A673 (cell line): ENCODE data around the gene TMEM121B.

Experiments used
- EZH2 ChIP-seq: fragments of 200-600 bp; sonication (generic); IDR thresholded peaks from 2 replicates; pipeline ENCODE4 v1.6.1; 2017; ENCODE audit warnings: borderline replicate concordance, low read depth, mild to moderate bottlenecking, mixed read lengths, antibody characterized with exemption, low read length; ENCODE audit not compliant: poor library complexity, severe bottlenecking
- TF ChIP-seq, protein P1 (sequence below): fragments of 300-800, 200-600 bp; sonication (generic); conservative IDR thresholded peaks from 2 replicates; pipeline ENCODE4 v1.5.1; 2017; ENCODE audit warnings: low read depth, mild to moderate bottlenecking, antibody characterized with exemption, low read length, moderate library complexity, mixed read lengths

DNA sequence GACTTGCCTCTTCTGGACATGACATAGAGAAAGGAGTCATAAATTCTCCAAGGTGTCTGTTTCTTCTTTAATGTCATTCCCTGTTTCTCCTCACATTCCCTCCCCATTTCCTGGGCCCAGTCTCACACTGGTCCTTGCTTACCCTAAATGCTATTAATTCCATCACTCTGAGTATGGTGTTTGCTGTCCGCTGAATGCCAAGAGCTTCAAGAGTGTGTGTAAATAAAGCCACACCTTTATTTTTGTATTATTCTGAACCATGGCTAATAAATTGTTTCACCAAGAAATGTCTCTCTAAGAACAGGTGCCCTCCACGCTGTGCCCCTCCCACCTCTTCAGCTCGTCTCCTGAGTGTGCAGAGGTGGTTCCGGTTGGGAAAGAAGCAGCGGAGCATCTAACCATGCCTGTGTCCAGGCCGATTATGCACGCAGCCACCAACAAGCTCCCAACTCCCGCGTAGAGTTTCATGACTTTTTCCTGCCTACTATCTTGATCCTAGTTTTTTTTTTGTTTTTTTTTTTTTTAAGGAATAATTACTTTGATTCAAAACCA lies 8.6 kb downstream of the TMEM121B start:
- TF ChIP-seq, protein P1, sequence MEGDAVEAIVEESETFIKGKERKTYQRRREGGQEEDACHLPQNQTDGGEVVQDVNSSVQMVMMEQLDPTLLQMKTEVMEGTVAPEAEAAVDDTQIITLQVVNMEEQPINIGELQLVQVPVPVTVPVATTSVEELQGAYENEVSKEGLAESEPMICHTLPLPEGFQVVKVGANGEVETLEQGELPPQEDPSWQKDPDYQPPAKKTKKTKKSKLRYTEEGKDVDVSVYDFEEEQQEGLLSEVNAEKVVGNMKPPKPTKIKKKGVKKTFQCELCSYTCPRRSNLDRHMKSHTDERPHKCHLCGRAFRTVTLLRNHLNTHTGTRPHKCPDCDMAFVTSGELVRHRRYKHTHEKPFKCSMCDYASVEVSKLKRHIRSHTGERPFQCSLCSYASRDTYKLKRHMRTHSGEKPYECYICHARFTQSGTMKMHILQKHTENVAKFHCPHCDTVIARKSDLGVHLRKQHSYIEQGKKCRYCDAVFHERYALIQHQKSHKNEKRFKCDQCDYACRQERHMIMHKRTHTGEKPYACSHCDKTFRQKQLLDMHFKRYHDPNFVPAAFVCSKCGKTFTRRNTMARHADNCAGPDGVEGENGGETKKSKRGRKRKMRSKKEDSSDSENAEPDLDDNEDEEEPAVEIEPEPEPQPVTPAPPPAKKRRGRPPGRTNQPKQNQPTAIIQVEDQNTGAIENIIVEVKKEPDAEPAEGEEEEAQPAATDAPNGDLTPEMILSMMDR, result no peak
- TF ChIP-seq EZH2, result no peak
